Endothelial cell (in vitro differentiated cells): Measurements from ENCODE around the gene SSUH2. TPM values are rescaled to one million over a fixed set of nuclear protein-coding genes. Genes with fewer than 3 reads are reported as not detected.

Experiments
- DNase-seq: peaks from one replicate; pipeline ENCODE4 v3.0.0; 2021; ENCODE audit warnings: low spot score
- H3K27ac Mint-ChIP-seq: one replicate; pipeline ENCODE4 v1.8.0; 2021; ENCODE audit warnings: mixed read lengths, inconsistent platforms; ENCODE audit not compliant: unreplicated experiment
- H3K27me3 Mint-ChIP-seq: one replicate; pipeline ENCODE4 v1.8.0; 2021; ENCODE audit warnings: mild to moderate bottlenecking, moderate library complexity, mixed read lengths, inconsistent platforms; ENCODE audit not compliant: unreplicated experiment
- H3K36me3 Mint-ChIP-seq: one replicate; pipeline ENCODE4 v1.8.0; 2021; ENCODE audit warnings: mild to moderate bottlenecking, low read depth, mixed read lengths, inconsistent platforms; ENCODE audit not compliant: unreplicated experiment
- H3K4me1 Mint-ChIP-seq: one replicate; pipeline ENCODE4 v1.8.0; 2021; ENCODE audit warnings: mild to moderate bottlenecking, mixed read lengths, inconsistent platforms; ENCODE audit not compliant: unreplicated experiment
- H3K4me3 Mint-ChIP-seq: one replicate; pipeline ENCODE4 v1.8.0; 2021; ENCODE audit warnings: mild to moderate bottlenecking, mixed read lengths, inconsistent platforms; ENCODE audit not compliant: unreplicated experiment
- H3K9me3 Mint-ChIP-seq: one replicate; pipeline ENCODE4 v1.8.0; 2021; ENCODE audit warnings: mixed read lengths, inconsistent platforms; ENCODE audit not compliant: unreplicated experiment
- total RNA-seq: library from RNA; stranded (reverse); fragmentation: NEBNext Ultra II Directional; extraction: Animal tissue kit (Norgen Biotek cat#: 25700); gene quantifications from one replicate; pipeline ENCODE4 v1.2.1, GENCODE V29; 2021; ENCODE audit not compliant: unreplicated experiment
- TF ChIP-seq, protein P1 (sequence below): fragments of 200-600 bp; sonication (generic); IDR thresholded peaks from one replicate; pipeline ENCODE4 v1.5.0; 2021; ENCODE audit warnings: antibody characterized with exemption; ENCODE audit not compliant: unreplicated experiment

Gene SSUH2
- total RNA-seq, 1 donor from 2014 or later = 0.21 TPM

DNA sequence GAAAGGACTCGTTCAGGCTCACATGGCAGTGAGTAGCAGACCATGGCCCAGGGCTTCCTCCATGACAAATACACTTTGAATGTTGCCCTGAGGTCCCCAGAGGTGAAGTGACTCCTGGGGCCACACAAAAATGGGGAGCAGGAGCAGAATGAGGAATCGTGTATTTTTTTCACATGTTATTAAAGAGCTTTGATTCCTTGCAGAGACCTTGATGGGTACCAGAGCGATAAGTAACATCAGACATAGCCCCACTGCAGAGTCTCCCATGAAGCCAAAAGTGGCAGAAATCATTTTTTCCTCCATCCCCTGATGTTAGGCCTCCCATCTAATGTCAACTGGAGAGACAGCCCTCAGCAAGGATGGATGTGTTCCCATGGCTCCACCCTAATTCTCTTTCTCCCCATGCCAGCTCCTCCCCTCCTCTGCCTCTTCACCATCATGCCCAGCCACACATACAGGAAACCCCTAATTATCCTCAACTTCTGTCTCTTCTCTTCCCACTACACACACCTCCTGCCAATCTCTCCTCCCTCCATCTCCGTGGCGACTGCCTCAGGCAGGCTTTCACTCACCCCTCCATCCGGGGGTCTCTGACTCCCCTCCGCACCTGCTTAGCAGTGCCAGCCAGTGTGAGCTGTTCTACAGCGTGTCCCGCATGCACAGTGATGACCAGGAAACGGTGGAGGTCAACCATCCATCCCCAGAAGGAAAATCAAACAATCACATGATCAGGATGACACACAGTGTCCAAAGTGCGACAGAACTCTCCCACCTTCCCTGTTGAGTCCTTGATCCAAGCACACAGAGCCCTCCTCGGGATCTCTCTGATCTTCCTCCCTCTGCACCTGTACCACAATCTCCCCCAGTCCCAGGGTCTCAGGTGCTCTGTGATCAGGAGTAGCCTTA is 7.1 kb upstream of the SSUH2 start:
- Mint-ChIP-seq H3K9me3 (no peaks in the 10 kb centered on the region), H3K27ac (no peak overlapping the region), H3K4me3 (no peak overlapping the region), H3K4me1 (peaks cover 20% of the 10 kb centered on the region), H3K27me3 (peaks cover 12% of the 10 kb centered on the region), H3K36me3 (peaks cover 4% of the 10 kb centered on the region)
- DNase-seq = no peak
- TF ChIP-seq, protein P1, sequence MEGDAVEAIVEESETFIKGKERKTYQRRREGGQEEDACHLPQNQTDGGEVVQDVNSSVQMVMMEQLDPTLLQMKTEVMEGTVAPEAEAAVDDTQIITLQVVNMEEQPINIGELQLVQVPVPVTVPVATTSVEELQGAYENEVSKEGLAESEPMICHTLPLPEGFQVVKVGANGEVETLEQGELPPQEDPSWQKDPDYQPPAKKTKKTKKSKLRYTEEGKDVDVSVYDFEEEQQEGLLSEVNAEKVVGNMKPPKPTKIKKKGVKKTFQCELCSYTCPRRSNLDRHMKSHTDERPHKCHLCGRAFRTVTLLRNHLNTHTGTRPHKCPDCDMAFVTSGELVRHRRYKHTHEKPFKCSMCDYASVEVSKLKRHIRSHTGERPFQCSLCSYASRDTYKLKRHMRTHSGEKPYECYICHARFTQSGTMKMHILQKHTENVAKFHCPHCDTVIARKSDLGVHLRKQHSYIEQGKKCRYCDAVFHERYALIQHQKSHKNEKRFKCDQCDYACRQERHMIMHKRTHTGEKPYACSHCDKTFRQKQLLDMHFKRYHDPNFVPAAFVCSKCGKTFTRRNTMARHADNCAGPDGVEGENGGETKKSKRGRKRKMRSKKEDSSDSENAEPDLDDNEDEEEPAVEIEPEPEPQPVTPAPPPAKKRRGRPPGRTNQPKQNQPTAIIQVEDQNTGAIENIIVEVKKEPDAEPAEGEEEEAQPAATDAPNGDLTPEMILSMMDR = no peak

DNA sequence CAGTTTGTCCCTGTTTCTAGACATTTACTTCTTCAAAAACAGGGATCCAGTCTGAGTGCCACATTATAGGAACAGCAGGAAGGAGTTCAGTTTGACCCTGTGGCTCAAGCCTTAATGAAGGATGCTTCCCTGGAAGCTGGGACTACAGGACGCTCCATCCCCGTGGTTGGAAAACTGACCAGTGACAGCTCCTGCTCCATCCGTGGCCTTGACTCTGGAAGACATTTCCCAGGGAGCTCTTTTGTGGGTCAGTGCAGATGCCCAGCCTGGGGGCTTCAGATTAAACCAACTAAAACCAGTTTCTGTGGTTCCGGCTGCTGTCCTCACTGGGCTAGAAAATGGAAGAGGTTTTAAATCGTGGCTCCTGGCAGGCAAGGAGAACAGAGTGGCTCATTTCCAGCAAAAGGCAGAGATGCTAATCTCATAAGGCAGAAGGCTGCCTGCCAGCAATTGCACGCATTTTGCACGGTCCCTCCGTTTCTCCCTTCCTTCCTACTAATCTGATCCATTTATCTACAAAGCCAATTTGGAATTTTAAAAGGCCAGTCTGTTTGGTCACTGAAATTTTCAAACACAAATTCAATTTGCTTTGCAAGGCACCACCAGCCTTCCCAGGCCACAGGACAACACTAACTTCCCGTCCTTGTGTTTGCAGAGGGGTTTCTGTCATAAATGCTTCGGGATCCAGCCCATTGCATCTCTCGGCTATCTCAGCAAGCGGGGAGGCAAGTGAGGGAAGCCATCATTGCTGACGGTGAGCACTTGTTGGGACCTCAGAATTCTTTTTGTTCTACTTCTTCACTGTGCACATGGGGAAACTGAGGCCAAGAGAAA is 6.2 kb upstream of the SSUH2 start:
- TF ChIP-seq, protein P1 = no peak
- no peak overlapping the region for H3K27ac Mint-ChIP-seq
- DNase-seq = no peak
- H3K27me3 Mint-ChIP-seq = peaks cover 13% of the 10 kb centered on the region
- H3K9me3 Mint-ChIP-seq = no peaks in the 10 kb centered on the region
- peaks cover 4% of the 10 kb centered on the region for H3K36me3 Mint-ChIP-seq
- H3K4me1 Mint-ChIP-seq = peaks cover 17% of the 10 kb centered on the region
- H3K4me3 Mint-ChIP-seq = no peak overlapping the region

DNA sequence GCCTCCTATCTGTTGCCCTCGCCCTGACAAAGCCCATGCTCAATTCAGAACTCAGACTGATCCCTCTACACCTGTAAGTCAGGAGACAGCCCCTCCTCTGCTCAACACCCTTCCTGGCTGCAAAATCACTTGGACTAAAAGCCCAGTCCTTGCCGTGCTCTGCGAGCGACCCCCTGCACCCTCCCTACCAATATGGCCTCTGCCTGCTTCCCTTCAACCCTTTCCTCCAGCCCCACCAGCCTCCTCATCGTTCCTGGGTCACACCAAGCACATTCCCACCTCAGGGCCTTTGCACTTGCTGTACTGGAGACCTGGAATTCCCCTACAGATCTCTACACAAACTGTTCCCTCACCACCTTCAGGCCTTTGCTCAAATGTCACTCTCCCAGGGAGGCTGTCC is 5.2 kb upstream of the SSUH2 start:
- Mint-ChIP-seq H3K27me3 (peaks cover 13% of the 10 kb centered on the region), H3K27ac (peak overlapping the region; percentile 49), H3K4me3 (no peak overlapping the region), H3K36me3 (peaks cover 4% of the 10 kb centered on the region), H3K4me1 (peaks cover 17% of the 10 kb centered on the region), H3K9me3 (no peaks in the 10 kb centered on the region)
- no peak for DNase-seq
- TF ChIP-seq, protein P1 = no peak

DNA sequence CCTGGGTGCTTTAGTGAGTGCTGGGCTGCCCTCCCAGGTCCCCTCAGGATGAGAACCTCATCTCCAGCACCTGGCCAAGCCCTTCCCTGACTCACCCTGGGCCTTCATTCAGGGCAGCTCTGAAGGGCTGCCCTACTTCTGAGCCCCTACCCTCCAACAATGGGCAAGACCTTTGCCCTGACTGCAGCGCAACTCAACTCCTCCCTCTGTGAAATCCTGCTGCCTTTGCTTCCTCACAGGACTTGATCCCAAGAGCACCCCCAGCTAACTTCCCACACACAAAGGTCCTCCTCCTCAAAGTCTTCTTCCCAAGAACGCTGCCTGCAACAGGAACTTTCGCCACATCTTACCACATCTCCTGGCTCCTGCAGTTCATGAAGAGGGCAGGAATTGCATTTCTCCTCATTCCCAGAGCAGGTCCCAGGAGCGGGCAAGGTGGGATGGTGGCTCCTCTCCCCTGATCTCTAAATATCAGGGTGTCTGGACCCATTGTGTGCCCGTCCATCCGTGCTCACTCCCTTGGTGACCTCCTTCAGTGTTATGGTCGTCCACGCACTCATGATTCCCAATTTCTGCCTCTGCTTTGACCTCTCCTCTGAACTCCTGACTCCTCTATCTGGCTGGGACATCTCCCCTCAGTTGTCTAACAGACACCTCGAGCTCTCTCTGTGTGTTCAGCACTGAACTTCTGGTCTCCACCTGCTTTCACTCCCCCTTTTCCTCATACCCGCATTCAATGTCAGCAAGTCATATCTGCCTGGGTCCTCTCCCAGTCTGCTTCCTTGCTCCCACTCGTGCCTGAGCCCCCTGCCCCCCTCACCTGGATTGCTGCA is 4.5 kb upstream of the SSUH2 start:
- Mint-ChIP-seq H3K36me3 (peaks cover 4% of the 10 kb centered on the region), H3K4me1 (peaks cover 19% of the 10 kb centered on the region), H3K9me3 (no peaks in the 10 kb centered on the region), H3K4me3 (peak overlapping the region; percentile 33), H3K27ac (no peak overlapping the region), H3K27me3 (peaks cover 10% of the 10 kb centered on the region)
- DNase-seq = no peak
- TF ChIP-seq, protein P1 = no peak
